K562 (cell line): ENCODE data around the gene EPS8L1.

Experiments
- CBX5 ChIP-seq: IDR thresholded peaks from 2 replicates; pipeline ENCODE4 v1.6.1; 2014; ENCODE audit warnings: low read depth, borderline replicate concordance
- E2F1 ChIP-seq: sonication (generic); formaldehyde crosslinking; IDR thresholded peaks from 2 replicates; pipeline ENCODE4 v1.8.1; 2023; ENCODE audit warnings: mild to moderate bottlenecking, missing genetic modification reagents, moderate library complexity
- E2F4 ChIP-seq: sonication (generic); formaldehyde crosslinking; IDR thresholded peaks from 2 replicates; pipeline ENCODE4 v1.8.0; 2022; ENCODE audit warnings: mild to moderate bottlenecking, low read depth, missing genetic modification reagents
- ZNF512 ChIP-seq: IDR thresholded peaks from 2 replicates; pipeline ENCODE4 v1.6.1; 2016; ENCODE audit warnings: missing genetic modification characterization, missing compliant biosample characterization

- TF ChIP-seq CBX5 (no peak), E2F4 (CRISPR knock-in tag) (no peak), ZNF512 (tag) (no peak), E2F1 (CRISPR knock-in tag) (no peak)
Observed at GRCh38 chr19:55132453-55133129, 56.9 kb downstream of the EPS8L1 start.
